ENCODE results near the gene DLL4.

GRCh38 chr15:40901053-40901443, 28.1 kb upstream of the DLL4 start:
- TF ChIP-seq CTCF (IDR thresholded peaks at IDR 0.05) = no peak
- TF ChIP-seq POLR2A (IDR thresholded peaks at IDR 0.05) = no peak

Measured in uterus (tissue), 2 donors.